Measurements from ENCODE around the gene FAM107B.

GRCh38 chr10:14723052-14723689 is 51.5 kb downstream of the FAM107B start:
- TF ChIP-seq ZZZ3 (IDR thresholded peaks at IDR 0.05; ENCODE audit: control insufficient read depth, insufficient read length, low read depth) = no peak
- no peak for TF ChIP-seq CTCF (IDR thresholded peaks at IDR 0.05 in 2 of 3, conservative IDR thresholded peaks at IDR 0.05 in 1 of 3; ENCODE audit: control insufficient read depth in 2 of 3, extremely low read depth in 1 of 3, insufficient read depth in 1 of 3, low read depth in 3 of 3, low read length in 3 of 3)

Measured in GM12878 (cell line).